Gastrocnemius medialis (tissue), 4 donors: ENCODE results near the gene BAZ2B.
A peak's percentile ranks its signal among the peaks of the same experiment; 100 is the strongest.

Experiments used
- POLR2A ChIP-seq, 2 donors: fragments of 450-650 bp; IDR thresholded peaks; one replicate each; pipeline ENCODE4 v1.6.1; 2017; ENCODE audit warnings: antibody characterized with exemption in 2 of 2, mild to moderate bottlenecking in 2 of 2, moderate library complexity in 2 of 2
- TF ChIP-seq, protein P1 (sequence below), 5 experiments: fragments of 450-650 bp in 3 of 5; fragments of 200-600 bp in 2 of 5; sonication (generic) in 2 of 5; IDR thresholded peaks in 4 of 5; conservative IDR thresholded peaks in 1 of 5; 1 replicate in 4 of 5; 2 replicates in 1 of 5; pipeline ENCODE4 v1.5.1; 2016 to 2019; ENCODE audit warnings: antibody characterized with exemption in 5 of 5, mild to moderate bottlenecking in 3 of 5, moderate library complexity in 3 of 5

DNA sequence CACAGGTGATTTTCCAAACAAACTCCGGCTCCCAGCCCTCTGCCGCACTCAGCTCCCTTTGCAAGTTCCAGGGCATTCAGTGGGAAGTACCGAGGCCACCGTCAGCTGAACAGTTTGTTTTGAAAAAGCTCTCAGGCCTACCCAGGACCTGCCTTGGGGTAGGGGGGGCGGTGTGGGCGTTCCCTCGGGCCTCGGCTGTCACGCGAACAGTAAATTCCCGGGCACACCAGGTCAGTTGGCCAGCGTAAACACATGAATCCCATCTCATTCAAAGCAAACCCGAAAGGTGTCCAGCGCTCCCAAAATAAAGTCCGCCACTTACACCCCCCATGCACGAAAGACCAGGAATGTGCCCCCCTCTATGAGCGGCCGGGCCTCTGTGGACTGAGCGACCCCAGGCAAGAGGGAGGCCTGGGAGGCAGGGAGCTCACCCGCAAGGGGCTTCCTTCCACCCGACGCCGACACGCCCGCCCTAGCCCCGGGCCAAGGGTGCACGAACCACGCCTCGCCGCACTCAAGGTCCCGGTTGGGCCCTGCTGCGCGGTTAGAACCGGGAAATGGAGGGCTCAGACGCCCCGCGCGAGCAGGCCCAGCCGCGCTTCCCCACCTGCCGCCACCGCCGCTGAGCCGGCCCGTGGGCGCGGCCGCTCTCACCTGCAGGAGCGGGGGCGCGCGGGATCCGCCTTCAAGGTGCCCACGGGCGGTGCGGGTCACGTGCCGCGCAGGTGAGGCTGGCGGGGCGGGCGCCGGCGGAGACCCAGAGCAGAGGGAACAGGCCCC, 330.2 kb downstream of the BAZ2B start, which contains the start of gene WDSUB1:
- TF ChIP-seq, protein P1, sequence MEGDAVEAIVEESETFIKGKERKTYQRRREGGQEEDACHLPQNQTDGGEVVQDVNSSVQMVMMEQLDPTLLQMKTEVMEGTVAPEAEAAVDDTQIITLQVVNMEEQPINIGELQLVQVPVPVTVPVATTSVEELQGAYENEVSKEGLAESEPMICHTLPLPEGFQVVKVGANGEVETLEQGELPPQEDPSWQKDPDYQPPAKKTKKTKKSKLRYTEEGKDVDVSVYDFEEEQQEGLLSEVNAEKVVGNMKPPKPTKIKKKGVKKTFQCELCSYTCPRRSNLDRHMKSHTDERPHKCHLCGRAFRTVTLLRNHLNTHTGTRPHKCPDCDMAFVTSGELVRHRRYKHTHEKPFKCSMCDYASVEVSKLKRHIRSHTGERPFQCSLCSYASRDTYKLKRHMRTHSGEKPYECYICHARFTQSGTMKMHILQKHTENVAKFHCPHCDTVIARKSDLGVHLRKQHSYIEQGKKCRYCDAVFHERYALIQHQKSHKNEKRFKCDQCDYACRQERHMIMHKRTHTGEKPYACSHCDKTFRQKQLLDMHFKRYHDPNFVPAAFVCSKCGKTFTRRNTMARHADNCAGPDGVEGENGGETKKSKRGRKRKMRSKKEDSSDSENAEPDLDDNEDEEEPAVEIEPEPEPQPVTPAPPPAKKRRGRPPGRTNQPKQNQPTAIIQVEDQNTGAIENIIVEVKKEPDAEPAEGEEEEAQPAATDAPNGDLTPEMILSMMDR (IDR thresholded peaks at IDR 0.05 in 4 of 5, conservative IDR thresholded peaks at IDR 0.05 in 1 of 5): no peak
- peak in 1 of 2 donors; percentile 43 for TF ChIP-seq POLR2A (IDR thresholded peaks at IDR 0.05)
